Neural crest cell (in vitro differentiated cells): ENCODE measurements around the gene KERA. TPM values are rescaled to one million over a fixed set of nuclear protein-coding genes. Genes with fewer than 3 reads are reported as not detected.

ENCODE experiments used
- DNase-seq: peaks from one replicate; pipeline ENCODE4 v3.0.0; 2021; ENCODE audit warnings: low read depth, mixed read lengths, low spot score
- H3K27ac Mint-ChIP-seq: one replicate; pipeline ENCODE4 v1.8.0; 2021; ENCODE audit warnings: mild to moderate bottlenecking, mixed read lengths; ENCODE audit not compliant: unreplicated experiment
- H3K27me3 Mint-ChIP-seq: 2 replicates; pipeline ENCODE4 v1.8.0; 2021; ENCODE audit warnings: low read depth, mild to moderate bottlenecking, mixed read lengths
- H3K36me3 Mint-ChIP-seq: 2 replicates; pipeline ENCODE4 v1.8.0; 2021; ENCODE audit warnings: low read depth, mild to moderate bottlenecking, mixed read lengths
- H3K4me1 Mint-ChIP-seq: 2 replicates; pipeline ENCODE4 v1.8.0; 2021; ENCODE audit warnings: mixed read lengths
- H3K4me3 Mint-ChIP-seq: one replicate; pipeline ENCODE4 v1.8.0; 2021; ENCODE audit warnings: mild to moderate bottlenecking, mixed read lengths
- H3K9me3 Mint-ChIP-seq: 2 replicates; pipeline ENCODE4 v1.8.0; 2021; ENCODE audit warnings: mixed read lengths
- total RNA-seq: library from RNA; stranded (reverse); gene quantifications from 2 replicates; pipeline ENCODE4 v1.2.1, GENCODE V29; 2021
- TF ChIP-seq, protein P1 (sequence below): fragments of 200-600 bp; sonication (generic); conservative IDR thresholded peaks from 2 replicates; pipeline ENCODE4 v1.5.0; 2021; ENCODE audit warnings: antibody characterized with exemption, mild to moderate bottlenecking

The KERA gene
- total RNA-seq, 1 donor from 2014 or later: not detected

DNA sequence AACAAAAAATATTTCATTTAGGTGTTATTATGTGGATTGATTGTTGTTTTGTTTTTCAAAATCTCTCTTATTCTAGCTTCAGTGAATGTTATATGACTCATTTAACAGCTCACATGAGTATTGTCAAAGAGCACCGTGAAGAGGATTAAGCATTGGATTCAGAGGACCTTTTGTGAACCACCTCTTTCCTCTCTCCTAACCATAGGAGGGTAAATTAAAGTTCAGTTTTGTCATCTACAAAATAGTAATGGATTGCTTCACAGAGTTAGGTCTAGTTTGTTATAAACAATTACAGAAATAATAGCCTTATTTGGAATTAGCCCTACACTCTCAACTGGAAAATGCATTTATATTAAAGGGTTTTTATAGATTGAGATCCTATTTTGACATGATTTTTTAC lies 962 bp upstream of the KERA start:
- Mint-ChIP-seq H3K4me3 (no peak overlapping the region), H3K36me3 (no peaks in the 10 kb centered on the region), H3K27ac (no peak overlapping the region), H3K27me3 (no peaks in the 10 kb centered on the region), H3K4me1 (no peaks in the 10 kb centered on the region), H3K9me3 (no peaks in the 10 kb centered on the region)
- TF ChIP-seq, protein P1, sequence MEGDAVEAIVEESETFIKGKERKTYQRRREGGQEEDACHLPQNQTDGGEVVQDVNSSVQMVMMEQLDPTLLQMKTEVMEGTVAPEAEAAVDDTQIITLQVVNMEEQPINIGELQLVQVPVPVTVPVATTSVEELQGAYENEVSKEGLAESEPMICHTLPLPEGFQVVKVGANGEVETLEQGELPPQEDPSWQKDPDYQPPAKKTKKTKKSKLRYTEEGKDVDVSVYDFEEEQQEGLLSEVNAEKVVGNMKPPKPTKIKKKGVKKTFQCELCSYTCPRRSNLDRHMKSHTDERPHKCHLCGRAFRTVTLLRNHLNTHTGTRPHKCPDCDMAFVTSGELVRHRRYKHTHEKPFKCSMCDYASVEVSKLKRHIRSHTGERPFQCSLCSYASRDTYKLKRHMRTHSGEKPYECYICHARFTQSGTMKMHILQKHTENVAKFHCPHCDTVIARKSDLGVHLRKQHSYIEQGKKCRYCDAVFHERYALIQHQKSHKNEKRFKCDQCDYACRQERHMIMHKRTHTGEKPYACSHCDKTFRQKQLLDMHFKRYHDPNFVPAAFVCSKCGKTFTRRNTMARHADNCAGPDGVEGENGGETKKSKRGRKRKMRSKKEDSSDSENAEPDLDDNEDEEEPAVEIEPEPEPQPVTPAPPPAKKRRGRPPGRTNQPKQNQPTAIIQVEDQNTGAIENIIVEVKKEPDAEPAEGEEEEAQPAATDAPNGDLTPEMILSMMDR: no peak
- no peak for DNase-seq

DNA sequence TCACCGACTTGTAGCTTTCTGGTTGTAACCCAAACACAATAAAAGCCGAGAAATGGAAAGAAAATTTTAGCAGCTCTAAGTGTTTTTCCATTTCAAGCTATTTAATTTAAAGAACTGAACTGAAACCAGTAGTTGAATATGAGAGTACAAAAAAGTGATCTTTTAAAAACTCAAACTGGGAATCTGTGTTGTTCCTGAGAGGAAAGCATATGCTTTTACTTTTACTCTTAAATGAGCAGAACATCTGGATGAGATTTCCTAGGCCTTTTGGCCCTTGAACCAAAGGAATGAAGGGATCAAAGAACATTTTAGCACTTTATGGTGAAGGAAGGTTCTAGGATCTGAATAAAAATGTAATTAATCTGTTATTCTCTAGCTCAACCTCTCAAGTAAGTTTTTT lies 1.3 kb downstream of the KERA start:
- H3K36me3 Mint-ChIP-seq: no peaks in the 10 kb centered on the region
- H3K4me3 Mint-ChIP-seq: no peak overlapping the region
- TF ChIP-seq, protein P1: no peak
- DNase-seq: no peak
- no peaks in the 10 kb centered on the region for H3K9me3 Mint-ChIP-seq
- H3K27ac Mint-ChIP-seq: no peak overlapping the region
- no peaks in the 10 kb centered on the region for H3K27me3 Mint-ChIP-seq
- H3K4me1 Mint-ChIP-seq: no peaks in the 10 kb centered on the region

DNA sequence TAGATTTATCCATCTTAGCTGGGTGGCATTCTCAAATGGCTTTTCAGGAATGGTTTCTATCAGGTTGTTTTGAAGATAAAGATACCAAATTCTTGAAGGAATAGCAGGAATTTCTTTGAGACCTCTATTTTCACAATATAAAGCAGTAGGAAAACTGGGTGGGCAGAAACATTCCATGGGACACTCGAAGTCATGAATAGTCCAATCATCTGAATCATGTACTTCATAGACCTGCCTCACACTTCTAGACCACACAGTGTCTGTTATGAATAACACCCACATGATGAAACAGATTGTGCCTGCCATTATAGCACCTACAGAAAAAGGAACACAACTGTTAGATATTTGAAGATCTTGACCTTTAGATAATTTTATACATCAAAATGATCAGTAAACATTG lies 1.8 kb downstream of the KERA start:
- TF ChIP-seq, protein P1: no peak

DNA sequence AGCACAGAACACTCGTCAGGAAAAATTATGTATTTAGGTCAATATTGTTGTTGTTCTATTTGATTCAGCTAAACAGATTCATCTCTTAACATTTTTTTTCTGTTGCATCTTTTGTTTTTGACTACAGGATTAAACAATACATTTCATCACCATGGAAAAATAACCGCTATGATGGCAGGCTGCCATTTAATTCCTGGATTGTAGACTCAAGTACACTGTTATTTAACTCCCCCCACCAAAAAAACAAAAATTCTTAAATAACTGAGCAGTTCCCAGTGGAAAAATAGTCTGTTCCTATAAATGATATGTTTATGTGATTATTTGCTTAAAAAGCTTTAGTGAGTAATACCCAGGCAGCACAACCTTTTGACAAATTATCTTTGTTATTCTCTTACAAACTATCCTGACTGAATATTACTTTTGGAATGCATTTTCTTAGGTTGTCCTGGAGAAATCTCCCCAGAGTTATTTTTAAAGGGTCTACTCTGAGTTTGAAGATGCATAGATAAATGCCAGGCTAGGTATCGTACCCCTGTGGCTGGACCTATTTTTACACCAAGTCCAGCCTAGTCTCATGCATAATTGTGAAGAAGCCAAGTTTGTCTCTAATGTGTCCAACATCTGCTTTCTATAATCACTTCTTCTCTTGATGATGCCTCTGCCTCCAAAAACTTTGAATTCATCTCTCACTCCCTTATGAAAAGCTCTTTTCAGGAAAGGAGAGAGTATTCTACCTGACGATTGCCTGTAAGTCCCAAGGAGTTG lies 3.7 kb downstream of the KERA start:
- H3K27ac Mint-ChIP-seq: no peak overlapping the region
- no peak for DNase-seq
- H3K4me3 Mint-ChIP-seq: no peak overlapping the region
- H3K4me1 Mint-ChIP-seq: no peaks in the 10 kb centered on the region
- H3K9me3 Mint-ChIP-seq: no peaks in the 10 kb centered on the region
- TF ChIP-seq, protein P1: no peak
- H3K36me3 Mint-ChIP-seq: no peaks in the 10 kb centered on the region
- no peaks in the 10 kb centered on the region for H3K27me3 Mint-ChIP-seq

More for the DNA sequence above, 1.8 kb downstream of the KERA start:
- no peak for DNase-seq
- Mint-ChIP-seq H3K4me1 (no peaks in the 10 kb centered on the region), H3K9me3 (no peaks in the 10 kb centered on the region), H3K36me3 (no peaks in the 10 kb centered on the region), H3K4me3 (no peak overlapping the region), H3K27me3 (no peaks in the 10 kb centered on the region), H3K27ac (no peak overlapping the region)

DNA sequence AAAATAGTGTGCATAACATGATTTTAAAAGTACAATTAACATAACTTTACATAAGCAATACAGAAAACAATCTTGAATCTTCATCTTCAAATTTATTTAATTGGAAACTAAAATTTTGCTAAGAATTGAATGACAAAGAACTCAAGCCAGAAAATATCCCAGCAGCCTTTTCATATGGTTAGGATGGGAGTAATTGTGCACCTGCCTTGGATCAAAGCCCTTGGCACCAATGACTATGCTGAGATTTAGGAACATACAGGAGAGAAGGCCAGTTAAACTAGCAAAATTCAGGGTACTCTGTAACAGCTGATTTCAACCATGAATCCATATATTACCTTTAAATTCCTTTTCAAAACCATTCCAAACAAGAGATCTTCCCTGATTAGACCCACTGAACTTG lies 5.8 kb downstream of the KERA start:
- no peak overlapping the region for H3K4me3 Mint-ChIP-seq
- DNase-seq: no peak
- H3K36me3 Mint-ChIP-seq: no peaks in the 10 kb centered on the region
- TF ChIP-seq, protein P1: no peak
- no peaks in the 10 kb centered on the region for H3K27me3 Mint-ChIP-seq
- no peaks in the 10 kb centered on the region for H3K9me3 Mint-ChIP-seq
- no peaks in the 10 kb centered on the region for H3K4me1 Mint-ChIP-seq
- H3K27ac Mint-ChIP-seq: no peak overlapping the region
